Mesendoderm (in vitro differentiated cells): ENCODE measurements around the gene CCDC196. TPM values are rescaled to one million over a fixed set of nuclear protein-coding genes. Genes with fewer than 3 reads are reported as not detected.

ENCODE experiments used
- DNase-seq: peaks from one replicate; pipeline ENCODE4 v3.0.0; 2013
- H2AK5ac ChIP-seq: 2 replicates; pipeline ENCODE4 v1.6.1; 2013; ENCODE audit warnings: low read length, inconsistent platforms
- H2BK120ac ChIP-seq: 2 replicates; pipeline ENCODE4 v1.6.1; 2013; ENCODE audit warnings: low read depth, mild to moderate bottlenecking, low read length, moderate library complexity, mixed read lengths
- H2BK15ac ChIP-seq: replicated peaks from 2 replicates; pipeline ENCODE4 v1.6.1; 2013; ENCODE audit warnings: low read depth, mild to moderate bottlenecking, moderate library complexity
- H2BK5ac ChIP-seq: 2 replicates; pipeline ENCODE4 v1.6.1; 2013; ENCODE audit warnings: low read length, inconsistent platforms
- H3K18ac ChIP-seq: 2 replicates; pipeline ENCODE4 v1.6.1; 2013; ENCODE audit warnings: mild to moderate bottlenecking, low read length, mixed read lengths
- H3K23ac ChIP-seq: one replicate; pipeline ENCODE4 v1.6.1; 2013; ENCODE audit warnings: low read length
- H3K27ac ChIP-seq: 2 replicates; pipeline ENCODE4 v1.5.1; 2013; ENCODE audit warnings: low read depth, mild to moderate bottlenecking, inconsistent platforms, low read length, moderate library complexity
- H3K27me3 ChIP-seq: 2 replicates; pipeline ENCODE4 v1.6.1; 2013; ENCODE audit warnings: low read length, control low read depth, mild to moderate bottlenecking, inconsistent platforms; ENCODE audit not compliant: insufficient read depth, poor library complexity
- H3K36me3 ChIP-seq: 2 replicates; pipeline ENCODE4 v1.6.1; 2013; ENCODE audit warnings: low read length, inconsistent platforms; ENCODE audit not compliant: control insufficient read depth, insufficient read depth
- H3K4ac ChIP-seq: one replicate; pipeline ENCODE4 v1.6.1; 2013; ENCODE audit warnings: low read depth, mild to moderate bottlenecking, low read length, moderate library complexity
- H3K4me1 ChIP-seq: 2 replicates; pipeline ENCODE4 v1.6.1; 2013; ENCODE audit warnings: low read depth, low read length, inconsistent platforms; ENCODE audit not compliant: control insufficient read depth
- H3K4me2 ChIP-seq: 2 replicates; pipeline ENCODE4 v1.6.1; 2013; ENCODE audit warnings: low read length
- H3K4me3 ChIP-seq: 2 replicates; pipeline ENCODE4 v1.5.1; 2013; ENCODE audit warnings: mild to moderate bottlenecking, low read length
- H3K56ac ChIP-seq: one replicate; pipeline ENCODE4 v1.6.1; 2013; ENCODE audit warnings: low read length
- H3K79me1 ChIP-seq: 2 replicates; pipeline ENCODE4 v1.6.1; 2013; ENCODE audit warnings: low read length, inconsistent platforms
- H3K79me2 ChIP-seq: 2 replicates; pipeline ENCODE4 v1.6.1; 2013; ENCODE audit warnings: mild to moderate bottlenecking, low read length; ENCODE audit not compliant: control insufficient read depth, insufficient read depth
- H3K9ac ChIP-seq: 2 replicates; pipeline ENCODE4 v1.6.1; 2013; ENCODE audit warnings: low read length, inconsistent platforms
- H4K5ac ChIP-seq: one replicate; pipeline ENCODE4 v1.6.1; 2013; ENCODE audit warnings: low read length
- H4K8ac ChIP-seq: one replicate; pipeline ENCODE4 v1.6.1; 2013; ENCODE audit warnings: low read depth, mild to moderate bottlenecking, control low read depth, low read length, moderate library complexity
- WGBS: extraction: QIAGEN DNeasy Blood & Tissue Kit; methylation state at CpG from one replicate; pipeline ENCODE4 v1.1.7; 2013; ENCODE audit warnings: low lambda C conversion rate, missing lambda C conversion rate; ENCODE audit not compliant: insufficient coverage; ENCODE audit errors: extremely low coverage; 5-methylcytosine and 5-hydroxymethylcytosine counted together
- polyA plus RNA-seq, 2 experiments: library from polyadenylated mRNA; stranded (reverse); fragments of 200-250 nt; gene quantifications; one replicate each; pipeline ENCODE4 v1.2.3, GENCODE V29; 2013

CCDC196 gene
- polyA plus RNA-seq (2013, experiment 1 of 2) = not detected
- not detected for polyA plus RNA-seq (2013, experiment 2 of 2)

- no CpG with 5 or more reads among the region's 2 CpGs for WGBS
- H2BK15ac ChIP-seq = no peak within 1 kb of the TSS
- no peak for DNase-seq
Measured at GRCh38 chr14:66485910-66486421, at the start of gene CCDC196. CCDC196 (plus strand) TSS chr14:66486371; CDS start chr14:66486503, 132 bp downstream.

DNA sequence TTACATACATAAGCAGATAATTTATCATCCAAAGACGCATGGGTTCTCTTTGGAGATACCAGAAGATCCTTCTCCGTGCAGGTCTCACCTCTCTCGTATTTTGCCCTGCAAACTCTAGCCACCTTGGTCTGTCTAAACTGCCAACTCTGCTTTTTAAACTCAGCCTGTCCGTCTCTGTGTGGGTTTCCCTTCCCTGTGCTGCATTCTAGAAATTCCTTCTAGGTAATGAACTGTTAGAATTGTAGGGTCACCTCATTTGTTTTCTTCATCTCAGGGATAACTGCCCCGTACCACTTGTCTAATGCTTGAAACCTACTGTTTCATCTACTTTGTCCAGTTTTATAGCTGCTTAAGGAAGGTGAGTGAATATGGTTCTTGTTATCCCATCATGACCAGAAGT is 45.4 kb upstream of the CCDC196 start:
- H3K23ac ChIP-seq = no peak overlapping the region
- H3K18ac ChIP-seq = no peak overlapping the region
- H4K5ac ChIP-seq = no peak overlapping the region
- no peaks in the 10 kb centered on the region for H3K27me3 ChIP-seq
- H3K56ac ChIP-seq = no peak overlapping the region
- no peak overlapping the region for H2BK120ac ChIP-seq
- no CpG with 5 or more reads among the region's 5 CpGs for WGBS
- no peak overlapping the region for H3K4me3 ChIP-seq
- no peak overlapping the region for H2AK5ac ChIP-seq
- no peaks in the 10 kb centered on the region for H3K79me1 ChIP-seq
- no peak overlapping the region for H3K4me2 ChIP-seq
- H4K8ac ChIP-seq = no peak overlapping the region
- H3K79me2 ChIP-seq = no peaks in the 10 kb centered on the region
- no peak overlapping the region for H3K9ac ChIP-seq
- H3K4ac ChIP-seq = no peak overlapping the region
- no peak overlapping the region for H2BK15ac ChIP-seq
- H3K36me3 ChIP-seq = no peaks in the 10 kb centered on the region
- no peak for DNase-seq
- H3K4me1 ChIP-seq = peaks cover 3% of the 10 kb centered on the region
- H2BK5ac ChIP-seq = no peak overlapping the region
- no peak overlapping the region for H3K27ac ChIP-seq

More at GRCh38 chr14:66485910-66486421, at the start of gene CCDC196:
- H2BK120ac ChIP-seq = no peak within 1 kb of the TSS
- no peak within 1 kb of the TSS for H4K5ac ChIP-seq
- H3K36me3 ChIP-seq = no peaks in the 10 kb centered on the region
- H2AK5ac ChIP-seq = no peak within 1 kb of the TSS
- no peaks in the 10 kb centered on the region for H3K27me3 ChIP-seq
- H3K79me1 ChIP-seq = no peaks in the 10 kb centered on the region
- no peak within 1 kb of the TSS for H3K27ac ChIP-seq
- H3K9ac ChIP-seq = no peak within 1 kb of the TSS
- no peak within 1 kb of the TSS for H3K4ac ChIP-seq
- no peak within 1 kb of the TSS for H3K18ac ChIP-seq
- H3K4me1 ChIP-seq = no peaks in the 10 kb centered on the region
- H3K4me2 ChIP-seq = no peak within 1 kb of the TSS
- no peak within 1 kb of the TSS for H4K8ac ChIP-seq
- no peak within 1 kb of the TSS for H3K56ac ChIP-seq
- H3K79me2 ChIP-seq = no peaks in the 10 kb centered on the region
- no peak within 1 kb of the TSS for H3K4me3 ChIP-seq
- H2BK5ac ChIP-seq = no peak within 1 kb of the TSS
- no peak within 1 kb of the TSS for H3K23ac ChIP-seq

GRCh38 chr14:66442953-66443571 is 43.1 kb upstream of the CCDC196 start:
- H3K79me1 ChIP-seq = no peaks in the 10 kb centered on the region
- H2BK15ac ChIP-seq = no peak overlapping the region
- no peak overlapping the region for H2AK5ac ChIP-seq
- H3K18ac ChIP-seq = no peak overlapping the region
- no peak overlapping the region for H2BK120ac ChIP-seq
- H3K4me2 ChIP-seq = no peak overlapping the region
- no peak overlapping the region for H3K23ac ChIP-seq
- H3K27ac ChIP-seq = no peak overlapping the region
- no peaks in the 10 kb centered on the region for H3K79me2 ChIP-seq
- H4K8ac ChIP-seq = no peak overlapping the region
- H3K36me3 ChIP-seq = no peaks in the 10 kb centered on the region
- peaks cover 3% of the 10 kb centered on the region for H3K4me1 ChIP-seq
- no peak overlapping the region for H3K9ac ChIP-seq
- no peak for DNase-seq
- no peak overlapping the region for H3K4me3 ChIP-seq
- H3K56ac ChIP-seq = no peak overlapping the region
- H3K27me3 ChIP-seq = no peaks in the 10 kb centered on the region
- H2BK5ac ChIP-seq = no peak overlapping the region
- no CpG with 5 or more reads among the region's 4 CpGs for WGBS
- no peak overlapping the region for H4K5ac ChIP-seq
- no peak overlapping the region for H3K4ac ChIP-seq

DNA sequence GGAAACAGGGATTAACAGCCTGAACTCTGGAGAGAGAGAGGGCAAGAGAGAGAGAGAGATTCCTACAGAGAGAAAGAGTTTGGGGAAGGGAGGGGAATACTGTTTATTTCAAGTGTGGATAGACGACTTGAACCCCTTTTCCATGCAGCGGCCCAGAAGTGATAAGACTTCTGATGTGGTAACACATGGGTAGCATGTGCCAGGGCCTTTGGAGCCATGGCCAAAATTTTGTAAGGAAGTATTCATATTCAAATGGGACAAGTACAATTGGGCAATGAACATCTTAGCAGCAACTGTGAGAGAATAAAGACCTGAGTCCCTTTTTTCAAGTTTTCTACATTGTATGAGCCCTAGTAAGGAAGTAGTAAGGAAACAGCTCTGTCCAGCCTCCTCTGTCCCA is 42.4 kb upstream of the CCDC196 start:
- H3K9ac ChIP-seq = no peak overlapping the region
- no peak overlapping the region for H2AK5ac ChIP-seq
- H3K4me1 ChIP-seq = peaks cover 3% of the 10 kb centered on the region
- H4K5ac ChIP-seq = no peak overlapping the region
- no peaks in the 10 kb centered on the region for H3K27me3 ChIP-seq
- no peaks in the 10 kb centered on the region for H3K79me2 ChIP-seq
- H3K4ac ChIP-seq = no peak overlapping the region
- no peaks in the 10 kb centered on the region for H3K36me3 ChIP-seq
- no peak overlapping the region for H2BK15ac ChIP-seq
- H3K27ac ChIP-seq = no peak overlapping the region
- H3K4me3 ChIP-seq = no peak overlapping the region
- DNase-seq = no peak
- no peak overlapping the region for H2BK5ac ChIP-seq
- H4K8ac ChIP-seq = no peak overlapping the region
- no peak overlapping the region for H3K23ac ChIP-seq
- peak overlapping the region; percentile 31 for H3K18ac ChIP-seq
- H3K4me2 ChIP-seq = no peak overlapping the region
- no peaks in the 10 kb centered on the region for H3K79me1 ChIP-seq
- H3K56ac ChIP-seq = no peak overlapping the region
- H2BK120ac ChIP-seq = no peak overlapping the region
- WGBS = no CpG with 5 or more reads among the region's 2 CpGs

GRCh38 chr14:66444271-66444927 is 41.8 kb upstream of the CCDC196 start:
- Histone ChIP-seq H4K8ac (no peak overlapping the region), H3K79me2 (no peaks in the 10 kb centered on the region), H3K27ac (peak overlapping the region; percentile 63), H4K5ac (no peak overlapping the region), H3K79me1 (no peaks in the 10 kb centered on the region), H2BK5ac (no peak overlapping the region), H3K36me3 (no peaks in the 10 kb centered on the region), H3K4me2 (no peak overlapping the region), H3K56ac (no peak overlapping the region), H3K4ac (no peak overlapping the region), H3K27me3 (no peaks in the 10 kb centered on the region), H2BK120ac (no peak overlapping the region), H3K4me3 (no peak overlapping the region), H3K4me1 (peaks cover 3% of the 10 kb centered on the region), H3K9ac (no peak overlapping the region), H2BK15ac (no peak overlapping the region), H2AK5ac (no peak overlapping the region), H3K18ac (no peak overlapping the region), H3K23ac (no peak overlapping the region)
- no CpG with 5 or more reads among the region's 2 CpGs for WGBS
- peak; percentile 75 for DNase-seq
